ENCODE results near the gene GDI1.

The GDI1 gene

DNA sequence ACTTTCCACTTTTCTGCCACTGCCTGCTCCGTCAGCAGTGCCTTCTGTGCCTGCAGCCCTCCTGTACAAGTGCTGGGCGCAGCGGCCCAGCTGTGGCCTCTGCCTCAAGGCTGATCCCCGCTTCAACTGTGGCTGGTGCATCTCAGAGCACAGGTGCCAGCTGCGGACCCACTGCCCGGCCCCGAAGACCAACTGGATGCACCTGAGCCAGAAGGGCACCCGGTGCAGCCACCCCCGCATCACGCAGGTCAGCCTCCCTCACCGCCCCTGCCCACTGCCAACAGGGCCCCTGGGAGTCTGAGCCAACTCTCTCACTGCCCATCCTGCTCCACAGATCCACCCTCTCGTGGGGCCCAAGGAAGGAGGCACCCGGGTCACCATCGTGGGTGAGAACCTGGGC lies 28.6 kb downstream of the GDI1 start:
- TF ChIP-seq, protein P1, sequence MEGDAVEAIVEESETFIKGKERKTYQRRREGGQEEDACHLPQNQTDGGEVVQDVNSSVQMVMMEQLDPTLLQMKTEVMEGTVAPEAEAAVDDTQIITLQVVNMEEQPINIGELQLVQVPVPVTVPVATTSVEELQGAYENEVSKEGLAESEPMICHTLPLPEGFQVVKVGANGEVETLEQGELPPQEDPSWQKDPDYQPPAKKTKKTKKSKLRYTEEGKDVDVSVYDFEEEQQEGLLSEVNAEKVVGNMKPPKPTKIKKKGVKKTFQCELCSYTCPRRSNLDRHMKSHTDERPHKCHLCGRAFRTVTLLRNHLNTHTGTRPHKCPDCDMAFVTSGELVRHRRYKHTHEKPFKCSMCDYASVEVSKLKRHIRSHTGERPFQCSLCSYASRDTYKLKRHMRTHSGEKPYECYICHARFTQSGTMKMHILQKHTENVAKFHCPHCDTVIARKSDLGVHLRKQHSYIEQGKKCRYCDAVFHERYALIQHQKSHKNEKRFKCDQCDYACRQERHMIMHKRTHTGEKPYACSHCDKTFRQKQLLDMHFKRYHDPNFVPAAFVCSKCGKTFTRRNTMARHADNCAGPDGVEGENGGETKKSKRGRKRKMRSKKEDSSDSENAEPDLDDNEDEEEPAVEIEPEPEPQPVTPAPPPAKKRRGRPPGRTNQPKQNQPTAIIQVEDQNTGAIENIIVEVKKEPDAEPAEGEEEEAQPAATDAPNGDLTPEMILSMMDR (conservative IDR thresholded peaks at IDR 0.05; ENCODE audit: low read depth, low read length) = no peak
- no peak for DNase-seq (ENCODE audit: low read depth)
- H3K4me3 ChIP-seq (ENCODE audit: low read length) = no peak overlapping the region

DNA sequence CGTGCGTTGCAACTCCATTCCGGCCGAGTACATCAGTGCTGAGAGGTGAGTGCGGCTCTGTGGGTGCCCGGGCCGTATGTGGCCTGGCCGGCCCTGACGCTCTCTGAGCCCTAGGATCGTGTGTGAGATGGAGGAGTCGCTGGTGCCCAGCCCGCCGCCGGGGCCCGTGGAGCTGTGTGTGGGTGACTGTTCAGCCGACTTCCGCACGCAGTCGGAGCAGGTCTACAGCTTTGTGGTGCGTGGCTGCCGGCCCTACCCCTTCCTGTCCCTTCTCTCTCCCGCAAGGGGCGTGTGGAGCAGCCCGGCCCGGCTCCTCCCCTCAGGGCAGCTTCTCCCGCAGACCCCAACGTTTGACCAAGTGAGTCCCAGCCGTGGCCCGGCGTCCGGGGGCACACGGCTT lies 29.1 kb downstream of the GDI1 start:
- DNase-seq (ENCODE audit: low read depth) = no peak
- H3K4me3 ChIP-seq (ENCODE audit: low read length) = no peak overlapping the region
- TF ChIP-seq, protein P1 (conservative IDR thresholded peaks at IDR 0.05; ENCODE audit: low read depth, low read length) = no peak

DNA sequence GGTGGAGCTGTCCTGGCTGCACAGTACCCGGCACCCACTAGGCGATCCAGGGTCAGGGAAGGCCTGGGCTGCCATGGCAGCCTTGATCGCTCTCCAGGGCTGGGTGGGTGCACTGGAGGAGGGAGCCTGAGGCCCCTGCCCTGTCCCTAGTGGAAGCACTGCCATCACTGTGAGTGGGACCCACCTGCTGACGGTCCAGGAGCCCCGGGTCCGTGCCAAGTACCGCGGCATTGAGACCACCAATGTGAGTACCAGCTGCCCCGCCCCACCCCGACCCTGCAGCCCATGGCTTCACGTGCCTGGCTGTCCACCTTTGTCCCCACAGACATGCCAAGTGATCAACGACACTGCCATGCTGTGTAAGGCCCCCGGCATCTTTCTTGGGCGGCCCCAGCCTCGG lies 30.0 kb downstream of the GDI1 start:
- H3K4me3 ChIP-seq (ENCODE audit: low read length) = no peak overlapping the region
- TF ChIP-seq, protein P1 (conservative IDR thresholded peaks at IDR 0.05; ENCODE audit: low read depth, low read length) = no peak
- DNase-seq (ENCODE audit: low read depth) = no peak

- H3K4me3 ChIP-seq (ENCODE audit: low read length) = no peak overlapping the region
- TF ChIP-seq, protein P1 (conservative IDR thresholded peaks at IDR 0.05; ENCODE audit: low read depth, low read length) = no peak
- DNase-seq (ENCODE audit: low read depth) = no peak
Observed at GRCh38 chrX:154467556-154467955, 30.6 kb downstream of the GDI1 start.

DNA sequence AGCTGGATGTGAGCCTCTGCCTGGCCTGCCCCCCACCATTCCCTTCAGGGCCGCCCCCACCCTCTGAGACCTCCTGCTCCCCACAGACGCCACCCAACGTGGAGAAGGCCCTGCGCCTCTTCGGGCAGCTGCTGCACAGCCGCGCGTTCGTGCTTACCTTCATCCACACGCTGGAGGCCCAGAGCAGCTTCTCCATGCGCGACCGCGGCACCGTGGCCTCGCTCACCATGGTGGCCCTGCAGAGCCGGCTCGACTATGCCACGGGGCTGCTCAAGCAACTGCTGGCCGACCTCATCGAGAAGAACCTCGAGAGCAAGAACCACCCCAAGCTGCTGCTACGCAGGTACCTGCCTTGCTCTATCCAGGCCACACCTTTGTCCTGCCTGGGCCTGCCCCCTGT lies 31.3 kb downstream of the GDI1 start:
- no peak for DNase-seq (ENCODE audit: low read depth)

DNA sequence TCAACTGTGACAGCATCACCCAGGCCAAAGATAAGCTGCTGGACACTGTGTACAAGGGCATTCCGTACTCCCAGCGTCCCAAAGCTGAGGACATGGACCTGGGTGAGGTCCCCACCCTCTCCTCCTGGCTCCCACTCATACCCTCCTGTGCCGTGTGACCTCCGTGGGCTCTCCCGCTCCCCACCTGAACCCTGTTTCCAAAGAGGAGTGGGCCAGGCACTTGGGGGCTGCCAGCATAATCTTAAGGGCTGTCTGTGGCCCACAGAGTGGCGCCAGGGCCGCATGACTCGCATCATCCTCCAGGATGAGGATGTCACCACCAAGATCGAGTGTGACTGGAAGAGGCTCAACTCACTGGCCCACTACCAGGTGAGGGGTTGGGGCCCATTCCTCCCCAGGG lies 32.2 kb downstream of the GDI1 start:
- DNase-seq (ENCODE audit: low read depth) = no peak
- TF ChIP-seq, protein P1 (conservative IDR thresholded peaks at IDR 0.05; ENCODE audit: low read depth, low read length) = no peak
- no peak overlapping the region for H3K4me3 ChIP-seq (ENCODE audit: low read length)

More for the DNA sequence above, 31.3 kb downstream of the GDI1 start:
- TF ChIP-seq, protein P1 (conservative IDR thresholded peaks at IDR 0.05; ENCODE audit: low read depth, low read length) = no peak
- H3K4me3 ChIP-seq (ENCODE audit: low read length) = no peak overlapping the region

- DNase-seq (ENCODE audit: low read depth) = no peak
- H3K4me3 ChIP-seq (ENCODE audit: low read length) = no peak overlapping the region
- TF ChIP-seq, protein P1 (conservative IDR thresholded peaks at IDR 0.05; ENCODE audit: low read depth, low read length) = no peak
Observed at GRCh38 chrX:154469880-154470279, 32.9 kb downstream of the GDI1 start.

All from retinal pigment epithelial cell (primary cell).